HG02840 (cell line): ENCODE measurements around the gene NAGLU.
A peak's percentile ranks its signal among the peaks of the same experiment; 100 is the strongest.

Source experiments
- ATAC-seq: cut with Tn5 transposase; IDR thresholded peaks from one replicate; pipeline ENCODE4 v1.9.1; 2021; ENCODE audit warnings: mild to moderate bottlenecking, moderate library complexity, moderate number of reproducible peaks; ENCODE audit not compliant: unreplicated experiment, low FRiP score

Gene NAGLU

DNA sequence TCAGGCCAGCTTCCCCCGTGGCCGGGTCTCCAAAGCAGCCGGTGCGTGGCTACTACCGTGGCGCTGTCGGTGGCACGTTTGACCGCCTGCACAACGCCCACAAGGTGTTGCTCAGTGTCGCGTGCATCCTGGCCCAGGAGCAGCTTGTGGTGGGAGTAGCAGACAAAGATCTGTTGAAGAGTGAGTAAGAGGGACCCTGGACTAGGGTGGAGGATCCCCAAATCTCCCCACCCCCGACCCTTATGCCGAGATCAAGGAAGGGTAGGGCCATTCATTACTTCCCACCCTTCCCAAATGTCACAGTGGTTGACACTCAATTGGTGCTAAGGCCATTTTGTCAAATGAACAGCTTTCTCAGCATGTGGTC lies 27.1 kb downstream of the NAGLU start:
- ATAC-seq = no peak

DNA sequence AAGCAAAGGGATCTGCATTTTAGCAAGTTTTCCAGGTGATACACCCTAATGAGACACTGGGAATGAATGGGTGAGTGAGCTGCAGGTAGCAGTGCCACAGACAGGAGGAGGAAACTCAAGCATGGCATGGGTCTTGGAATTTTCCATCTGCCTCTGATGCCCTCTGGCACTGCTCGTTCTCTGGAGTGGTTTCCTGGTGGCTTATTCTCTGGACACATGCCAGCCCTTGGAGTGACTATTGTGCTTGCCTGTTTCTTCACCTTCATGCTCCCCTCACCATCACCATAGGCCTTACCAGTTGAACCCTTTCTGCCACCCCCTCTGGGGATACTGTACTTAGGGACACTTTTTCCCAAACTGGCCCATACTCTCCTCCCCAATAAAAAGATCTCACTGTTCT lies 27.5 kb downstream of the NAGLU start:
- ATAC-seq = no peak

DNA sequence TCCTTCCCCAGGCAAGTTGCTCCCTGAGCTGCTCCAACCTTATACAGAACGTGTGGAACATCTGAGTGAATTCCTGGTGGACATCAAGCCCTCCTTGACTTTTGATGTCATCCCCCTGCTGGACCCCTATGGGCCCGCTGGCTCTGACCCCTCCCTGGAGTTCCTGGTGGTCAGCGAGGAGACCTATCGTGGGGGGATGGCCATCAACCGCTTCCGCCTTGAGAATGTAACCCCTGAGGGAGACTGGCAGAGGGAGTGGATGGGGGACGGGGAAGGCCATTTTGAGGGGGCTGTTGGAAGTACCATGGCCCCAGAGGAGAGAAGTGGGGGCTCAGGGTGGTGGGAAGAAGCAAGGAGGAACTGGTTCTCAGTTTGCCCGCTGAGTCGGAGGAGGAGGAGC lies 27.9 kb downstream of the NAGLU start:
- no peak for ATAC-seq

DNA sequence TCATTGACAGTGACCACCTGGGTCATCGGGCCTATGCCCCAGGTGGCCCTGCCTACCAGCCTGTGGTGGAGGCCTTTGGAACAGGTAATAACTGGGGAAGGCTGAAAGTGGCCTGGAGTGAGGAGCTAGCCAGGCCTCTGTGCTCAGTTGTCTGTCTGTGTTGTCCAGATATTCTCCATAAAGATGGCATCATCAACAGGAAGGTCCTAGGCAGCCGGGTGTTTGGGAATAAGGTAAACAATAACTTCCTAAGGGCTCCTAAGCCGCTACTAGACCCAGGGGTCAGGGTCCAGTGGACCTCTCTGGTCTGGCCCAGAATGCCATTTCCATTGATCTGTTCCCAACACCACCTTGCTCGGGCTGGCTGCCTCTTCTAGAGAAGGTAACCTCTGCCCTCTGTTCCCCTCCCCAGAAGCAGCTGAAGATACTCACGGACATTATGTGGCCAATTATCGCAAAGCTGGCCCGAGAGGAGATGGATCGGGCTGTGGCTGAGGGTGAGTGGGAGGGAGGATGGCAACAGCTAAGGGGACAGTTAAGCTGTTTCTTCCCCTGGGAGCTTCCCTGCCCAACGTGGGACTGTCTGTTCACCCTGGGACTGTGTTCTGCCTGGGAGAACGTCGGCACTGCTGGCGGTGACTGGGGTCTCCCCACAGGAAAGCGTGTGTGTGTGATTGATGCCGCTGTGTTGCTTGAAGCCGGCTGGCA lies 28.9 kb downstream of the NAGLU start:
- no peak for ATAC-seq

DNA sequence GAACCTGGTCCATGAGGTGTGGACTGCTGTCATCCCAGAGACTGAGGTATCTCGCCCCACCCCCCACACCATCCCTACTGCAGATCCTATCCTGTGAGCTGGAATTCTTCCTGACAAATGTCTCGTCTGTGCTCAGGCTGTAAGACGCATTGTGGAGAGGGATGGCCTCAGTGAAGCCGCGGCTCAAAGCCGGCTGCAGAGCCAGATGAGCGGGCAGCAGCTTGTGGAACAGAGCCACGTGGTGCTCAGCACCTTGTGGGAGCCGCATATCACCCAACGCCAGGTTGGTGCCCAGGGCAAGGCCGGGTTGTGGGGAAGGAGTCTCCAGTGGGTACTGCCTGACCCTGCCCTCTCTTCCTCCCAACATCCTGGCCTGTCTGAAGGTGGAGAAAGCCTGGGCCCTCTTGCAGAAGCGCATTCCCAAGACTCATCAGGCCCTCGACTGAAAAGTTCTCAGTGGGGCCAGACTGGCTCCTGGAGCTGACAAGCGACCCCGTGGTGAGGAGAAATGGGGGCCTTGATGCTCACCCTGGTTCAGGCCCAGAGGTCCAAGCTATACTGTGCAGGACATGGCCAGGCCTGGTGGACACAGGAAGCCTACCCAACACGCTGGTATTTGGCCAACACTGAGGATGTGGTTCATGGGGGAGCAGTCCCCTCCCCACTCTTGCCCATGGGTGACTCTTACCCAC lies 29.6 kb downstream of the NAGLU start:
- ATAC-seq = no peak

DNA sequence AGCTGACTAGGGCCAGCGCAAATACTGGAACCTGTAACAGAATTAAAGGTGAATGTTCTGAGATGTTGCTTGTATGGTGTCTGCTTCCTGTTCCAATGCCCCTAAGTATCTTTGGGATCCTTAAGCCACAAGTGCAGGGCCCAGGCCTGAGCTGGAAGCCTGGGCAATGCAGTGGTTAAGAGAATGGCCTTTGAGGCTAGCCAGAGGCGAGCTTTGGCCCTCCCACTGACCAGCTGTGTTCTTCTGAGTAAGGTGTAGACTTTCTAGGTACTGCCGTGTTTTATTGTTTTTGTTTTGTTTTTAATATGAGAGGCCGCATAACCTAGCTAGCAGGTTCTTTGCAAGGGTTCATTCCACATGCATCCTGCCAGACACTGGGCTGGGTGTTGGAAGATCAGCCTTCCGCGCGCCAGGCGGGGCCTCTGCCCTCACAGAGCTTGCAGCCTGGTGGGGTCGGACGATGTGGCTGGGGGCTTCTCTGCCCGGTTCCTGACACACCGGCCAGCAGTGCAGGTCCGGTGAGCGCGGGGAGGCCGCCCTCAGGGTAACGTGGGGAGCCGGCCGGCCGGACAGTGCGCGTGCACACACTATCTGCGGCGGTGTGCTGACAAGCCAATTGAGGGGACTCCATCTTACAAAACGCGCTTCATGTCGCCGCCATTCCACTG lies 30.3 kb downstream of the NAGLU start:
- no peak for ATAC-seq

- peak; percentile 63 for ATAC-seq
Measured at GRCh38 chr17:42566883-42567573, 31.0 kb downstream of the NAGLU start, which contains the start of gene MLX. Gene MLX, plus strand, starts transcription at chr17:42567100. Its CDS starts 25 bp downstream, at chr17:42567125.

DNA sequence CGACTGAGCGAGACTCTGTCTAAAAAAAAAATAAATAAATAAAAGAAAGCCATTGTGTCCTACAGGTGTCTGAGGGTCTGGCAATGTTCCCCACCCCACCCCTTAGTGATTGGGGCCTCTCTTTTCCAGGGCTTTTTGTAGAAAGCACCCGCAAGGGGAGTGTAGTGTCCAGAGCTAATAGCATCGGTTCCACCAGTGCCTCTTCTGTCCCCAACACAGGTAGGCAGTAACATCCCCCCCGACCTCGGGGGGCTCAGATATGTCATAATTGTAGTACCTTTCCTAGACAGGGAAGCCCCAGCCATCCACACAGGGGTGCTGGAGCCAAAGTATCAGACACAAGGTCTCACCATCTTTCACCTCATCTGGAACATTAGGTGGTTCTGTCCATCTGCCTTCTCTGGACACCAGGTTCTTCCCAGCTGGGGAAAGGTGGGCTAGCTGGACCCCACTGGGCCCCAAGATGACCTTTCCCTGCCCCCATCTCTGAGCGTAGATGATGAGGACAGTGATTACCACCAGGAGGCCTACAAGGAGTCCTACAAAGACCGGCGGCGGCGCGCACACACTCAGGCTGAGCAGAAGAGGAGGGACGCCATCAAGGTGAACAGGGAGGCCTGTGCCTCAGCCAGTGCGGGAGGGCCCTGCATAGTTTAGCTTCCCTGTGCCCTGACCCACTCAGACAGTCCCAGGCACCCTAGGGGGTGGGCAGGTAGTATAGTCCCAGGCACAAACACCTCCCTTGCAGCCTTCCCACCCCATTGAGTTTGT lies 32.5 kb downstream of the NAGLU start:
- ATAC-seq = no peak

DNA sequence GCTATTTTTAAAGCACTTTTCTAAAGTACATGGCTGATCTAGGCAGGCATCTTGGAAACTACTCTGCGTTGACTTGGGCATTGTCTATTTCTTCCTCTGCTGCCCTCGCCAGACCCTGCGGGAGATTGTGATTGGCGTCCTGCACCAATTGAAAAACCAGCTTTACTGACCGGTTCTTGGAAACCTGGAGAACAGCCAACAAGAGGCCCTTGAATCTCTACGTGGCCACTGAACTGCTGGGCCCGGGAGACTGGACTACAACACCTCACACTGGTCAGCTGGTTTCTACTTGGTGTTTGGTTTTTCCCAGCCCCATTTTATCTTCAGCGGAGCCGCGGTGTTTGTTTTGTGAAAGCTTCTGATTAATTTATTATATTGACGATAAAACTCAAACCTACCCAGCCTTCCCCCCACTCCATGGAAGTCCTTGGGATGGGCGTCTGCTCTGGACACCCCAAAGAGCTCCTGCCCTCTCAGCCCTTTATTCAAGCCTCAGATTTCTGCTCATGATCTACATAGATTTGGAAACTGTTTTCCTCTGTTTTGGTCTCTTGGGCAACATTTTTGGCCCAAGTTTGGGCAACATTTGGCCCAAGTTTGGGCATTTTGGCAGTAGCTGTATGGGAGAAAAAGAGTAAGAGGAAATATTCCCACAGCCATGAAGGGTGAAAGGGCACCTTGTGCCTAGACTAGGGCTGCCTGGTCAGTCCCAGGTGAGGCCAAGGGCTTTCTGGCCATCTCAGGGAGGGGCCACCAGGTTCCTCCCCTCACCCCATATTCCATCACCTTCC lies 35.6 kb downstream of the NAGLU start:
- ATAC-seq = no peak

DNA sequence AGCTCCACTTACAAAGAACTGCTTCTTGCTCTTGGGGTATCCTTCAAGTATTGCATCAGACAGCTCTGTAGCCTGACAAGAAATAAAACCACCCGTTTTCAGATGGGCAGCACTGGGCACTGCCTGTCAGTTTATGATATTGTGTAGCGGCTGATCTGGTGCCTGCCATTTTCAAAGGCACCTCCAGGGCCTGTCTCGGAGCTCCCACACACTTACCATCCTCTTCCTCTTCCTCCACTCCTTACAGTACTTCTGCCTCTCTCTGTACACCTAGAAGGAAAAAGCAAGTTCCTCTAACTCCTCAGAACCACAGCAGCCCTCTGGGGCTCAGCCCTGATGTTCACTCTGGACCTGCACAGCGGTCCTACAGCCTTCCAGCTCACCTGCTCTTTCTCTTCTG lies 37.1 kb downstream of the NAGLU start:
- no peak for ATAC-seq

DNA sequence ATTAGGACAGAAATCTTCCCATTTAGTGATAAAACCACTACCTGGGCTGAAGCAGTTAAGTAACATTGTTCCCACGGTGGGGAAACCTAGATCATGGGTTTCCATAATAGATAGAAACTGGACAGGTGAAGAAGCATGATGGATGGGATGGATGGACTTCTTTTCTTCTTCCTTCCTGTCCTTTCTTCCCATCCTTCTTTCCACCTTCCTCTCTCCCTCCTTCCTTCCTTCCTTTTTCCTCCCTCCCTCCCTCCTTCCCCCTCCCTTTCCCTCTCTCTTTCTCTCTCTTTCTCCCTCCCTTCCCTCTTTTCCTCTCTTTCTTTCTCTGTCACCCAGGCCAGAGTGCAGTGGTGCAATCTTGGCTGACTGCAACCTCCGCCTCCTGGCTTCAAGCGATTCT lies 38.4 kb downstream of the NAGLU start:
- no peak for ATAC-seq

- ATAC-seq = no peak
Measured at GRCh38 chr17:42577140-42577531, 41.1 kb downstream of the NAGLU start.

GRCh38 chr17:42577532-42578281 lies 41.7 kb downstream of the NAGLU start, which contains the start of gene PSMC3IP:
Gene PSMC3IP, minus strand, starts transcription at chr17:42577729. Its CDS starts 43 bp downstream, at chr17:42577686.
- peak; percentile 61 for ATAC-seq

- peak; percentile 60 for ATAC-seq
Measured at GRCh38 chr17:42578282-42578869, 42.3 kb downstream of the NAGLU start.

- no peak for ATAC-seq
Measured at GRCh38 chr17:42579794-42580551, 43.9 kb downstream of the NAGLU start.

DNA sequence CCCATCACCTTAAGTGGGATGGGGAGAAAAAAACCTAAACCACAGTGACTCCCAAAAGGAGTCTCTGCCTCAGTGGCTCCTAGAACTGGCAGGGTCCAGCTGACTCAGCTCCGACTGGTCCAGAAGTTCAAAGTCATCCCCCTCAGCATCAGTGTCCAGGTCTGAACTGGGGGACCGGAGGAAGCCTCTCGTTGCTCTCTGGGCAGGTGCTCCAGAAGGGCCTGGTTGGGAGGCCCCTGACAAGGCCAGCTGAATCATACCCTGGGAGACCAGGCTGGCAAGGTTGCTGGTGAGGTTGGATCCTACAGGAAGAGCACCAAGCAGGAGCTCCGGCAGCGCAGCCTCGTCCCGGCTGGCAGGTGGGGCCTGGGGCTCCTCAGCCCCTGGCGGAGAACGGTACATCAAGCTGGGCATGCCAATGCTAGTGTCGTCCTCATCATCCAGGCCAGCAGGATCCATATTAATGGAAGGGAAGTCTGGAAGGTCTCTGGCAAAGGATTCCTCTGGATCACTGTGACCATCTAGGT lies 45.8 kb downstream of the NAGLU start:
- no peak for ATAC-seq

DNA sequence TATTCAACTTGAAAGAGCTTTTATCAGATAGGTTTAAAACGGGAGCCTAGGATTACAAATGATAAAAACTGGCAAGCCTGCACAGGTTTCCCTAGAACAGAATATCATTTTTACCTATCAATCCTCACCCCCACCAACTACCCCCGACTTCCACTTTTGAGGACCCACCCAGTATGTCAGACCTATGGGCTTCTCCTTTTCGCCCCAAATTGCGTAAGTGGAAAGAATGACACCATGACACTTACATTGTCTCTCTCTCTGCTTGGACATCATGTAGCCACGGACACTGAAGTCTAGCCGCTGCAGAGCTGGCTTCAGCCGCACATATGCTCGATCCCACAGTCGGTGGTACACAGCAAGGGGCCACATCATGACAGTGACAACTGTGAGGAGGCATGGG lies 48.8 kb downstream of the NAGLU start:
- ATAC-seq = no peak
